Tibial nerve (tissue), 4 donors: ENCODE results near the gene AFF3. TPM values are rescaled to one million over a fixed set of nuclear protein-coding genes. Genes with fewer than 3 reads are reported as not detected.

ENCODE experiments used
- DNase-seq, 2 donors: peaks; one replicate each; pipeline ENCODE4 v3.0.0-alpha.2; 2019; ENCODE audit warnings: low spot score in 2 of 2
- H3K27ac ChIP-seq, 4 donors: fragments of 200-600 bp; sonication (generic) in 3 of 4; one replicate each; pipeline ENCODE4 v1.5.1; 2017 to 2019; ENCODE audit warnings: mild to moderate bottlenecking in 1 of 4
- H3K27me3 ChIP-seq, 2 donors: fragments of 200-600 bp; sonication (generic) in 1 of 2; one replicate each; pipeline versions ENCODE4 v1.5.1 to v1.6.0; 2017 to 2019
- H3K36me3 ChIP-seq, 3 donors: fragments of 200-600 bp; sonication (generic); one replicate each; pipeline ENCODE4 v1.5.1; 2018 to 2019
- H3K4me1 ChIP-seq, 4 donors: fragments of 200-600 bp; sonication (generic) in 3 of 4; one replicate each; pipeline ENCODE4 v1.5.1; 2017 to 2019
- H3K4me3 ChIP-seq, 4 donors: fragments of 200-600 bp; sonication (generic) in 3 of 4; one replicate each; pipeline ENCODE4 v1.5.1; 2017 to 2019; ENCODE audit warnings: mild to moderate bottlenecking in 1 of 4, moderate library complexity in 1 of 4
- H3K9me3 ChIP-seq, 4 donors: fragments of 200-600 bp; sonication (generic) in 3 of 4; one replicate each; pipeline ENCODE4 v1.5.1; 2017 to 2019
- CTCF ChIP-seq, 5 experiments: fragments of 200-600 bp in 3 of 5; fragments of 450-650 bp in 2 of 5; sonication (generic) in 3 of 5; IDR thresholded peaks; one replicate each; pipeline ENCODE4 v1.5.1; 2016 to 2019; ENCODE audit warnings: antibody characterized with exemption in 5 of 5, mild to moderate bottlenecking in 3 of 5, moderate library complexity in 2 of 5
- EP300 ChIP-seq, 2 donors: sonication (generic); formaldehyde crosslinking; IDR thresholded peaks; one replicate each; pipeline ENCODE4 v1.6.1; 2017; ENCODE audit warnings: antibody characterized with exemption in 2 of 2, mild to moderate bottlenecking in 1 of 2
- POLR2A ChIP-seq, 2 donors: fragments of 450-650 bp; IDR thresholded peaks; one replicate each; pipeline ENCODE4 v1.6.1; 2017; ENCODE audit warnings: antibody characterized with exemption in 2 of 2, mild to moderate bottlenecking in 2 of 2, moderate library complexity in 2 of 2
- WGBS, 2 donors: methylation state at CpG; one replicate each; pipeline ENCODE4 v1.1.5; 2018; 5-methylcytosine and 5-hydroxymethylcytosine counted together
- total RNA-seq, 4 donors: library from RNA; depleted of rRNA; stranded (reverse); fragments of >200 nt; gene quantifications; one replicate each; pipeline ENCODE4 v1.1.0, GENCODE V29; 2016

AFF3 gene
- total RNA-seq, 4 donors from 2014 or later, result 7.2 to 36.0 (median 21.4) TPM

- TF ChIP-seq CTCF (IDR thresholded peaks at IDR 0.05) (no peak), POLR2A (IDR thresholded peaks at IDR 0.05) (no peak), EP300 (IDR thresholded peaks at IDR 0.05) (no peak)
- H3K9me3 ChIP-seq, result no peaks in the 10 kb centered on the region
- no peaks in the 10 kb centered on the region for H3K27me3 ChIP-seq
- H3K36me3 ChIP-seq, result no peaks in the 10 kb centered on the region
- H3K27ac ChIP-seq, result no peak overlapping the region
- no peaks in the 10 kb centered on the region for H3K4me1 ChIP-seq
- no peak overlapping the region for H3K4me3 ChIP-seq
- 88 to 93% methylated on average over 5 of the region's 5 CpGs for WGBS, 2 donors
- no peak for DNase-seq
These were observed 237.4 kb downstream of the AFF3 start for GRCh38 chr2:99905025-99905424.

- Histone ChIP-seq H3K36me3 (no peaks in the 10 kb centered on the region), H3K4me3 (no peak overlapping the region), H3K27ac (no peak overlapping the region), H3K27me3 (no peaks in the 10 kb centered on the region), H3K4me1 (no peaks in the 10 kb centered on the region), H3K9me3 (no peaks in the 10 kb centered on the region)
- WGBS, 2 donors, result 63 to 74% methylated on average over 5 of the region's 5 CpGs
- TF ChIP-seq EP300 (IDR thresholded peaks at IDR 0.05) (no peak), POLR2A (IDR thresholded peaks at IDR 0.05) (no peak), CTCF (IDR thresholded peaks at IDR 0.05) (no peak)
- no peak for DNase-seq
These were observed 238.4 kb downstream of the AFF3 start for GRCh38 chr2:99903981-99904380.

GRCh38 chr2:99900556-99900955, 241.8 kb downstream of the AFF3 start:
- Histone ChIP-seq H3K27ac (no peak overlapping the region), H3K27me3 (no peaks in the 10 kb centered on the region), H3K4me1 (no peaks in the 10 kb centered on the region), H3K9me3 (no peaks in the 10 kb centered on the region), H3K36me3 (no peaks in the 10 kb centered on the region), H3K4me3 (no peak overlapping the region)
- TF ChIP-seq CTCF (IDR thresholded peaks at IDR 0.05) (no peak), EP300 (IDR thresholded peaks at IDR 0.05) (no peak), POLR2A (IDR thresholded peaks at IDR 0.05) (no peak)
- DNase-seq, result no peak
- 91 to 93% methylated on average over 7 of the region's 7 CpGs for WGBS, 2 donors

GRCh38 chr2:99899882-99900281, 242.5 kb downstream of the AFF3 start:
- WGBS, 2 donors, result 73 to 74% methylated on average over 3 of the region's 3 CpGs
- Histone ChIP-seq H3K36me3 (no peaks in the 10 kb centered on the region), H3K4me1 (no peaks in the 10 kb centered on the region), H3K27ac (no peak overlapping the region), H3K27me3 (no peaks in the 10 kb centered on the region), H3K9me3 (no peaks in the 10 kb centered on the region), H3K4me3 (no peak overlapping the region)
- DNase-seq, result no peak
- no peak for TF ChIP-seq CTCF (IDR thresholded peaks at IDR 0.05)
- TF ChIP-seq EP300 (IDR thresholded peaks at IDR 0.05), result no peak
- no peak for TF ChIP-seq POLR2A (IDR thresholded peaks at IDR 0.05)

- Histone ChIP-seq H3K36me3 (no peaks in the 10 kb centered on the region), H3K4me1 (no peaks in the 10 kb centered on the region), H3K4me3 (no peak overlapping the region), H3K9me3 (no peaks in the 10 kb centered on the region), H3K27ac (no peak overlapping the region), H3K27me3 (no peaks in the 10 kb centered on the region)
- 87 to 91% methylated on average over 5 of the region's 5 CpGs for WGBS, 2 donors
- DNase-seq, result no peak
- TF ChIP-seq EP300 (IDR thresholded peaks at IDR 0.05) (no peak), CTCF (IDR thresholded peaks at IDR 0.05) (no peak), POLR2A (IDR thresholded peaks at IDR 0.05) (no peak)
These were observed 243.1 kb downstream of the AFF3 start for GRCh38 chr2:99899058-99899855.
